K562 (cell line): Measurements from ENCODE around the gene PLD6. TPM values are rescaled to one million over a fixed set of nuclear protein-coding genes. Genes with fewer than 3 reads are reported as not detected.

ENCODE experiments used
- BRCA1 ChIP-seq, 2 experiments: fragments of 450-650 bp in 1 of 2; sonication (generic) in 1 of 2; formaldehyde crosslinking in 1 of 2; IDR thresholded peaks; 2 replicates each; pipeline versions ENCODE4 v1.5.0 to v1.6.1; 2017 to 2020; ENCODE audit warnings: mild to moderate bottlenecking in 1 of 2, missing genetic modification reagents in 1 of 2
- DLX4 ChIP-seq: fragments of 250-450 bp; sonication (Bioruptor Pico); IDR thresholded peaks from 2 replicates; pipeline ENCODE4 v1.6.1; 2021; ENCODE audit warnings: mild to moderate bottlenecking
- GTF2F1 ChIP-seq: IDR thresholded peaks from 2 replicates; pipeline ENCODE4 v1.6.1; 2011; ENCODE audit warnings: low read depth, low read length, improper control_type of control experiment
- SOX6 ChIP-seq: fragments of 450-650 bp; IDR thresholded peaks from 2 replicates; pipeline ENCODE4 v1.6.1; 2014; ENCODE audit warnings: mild to moderate bottlenecking
- ZNF280A ChIP-seq: fragments of 450-650 bp; IDR thresholded peaks from 2 replicates; pipeline ENCODE4 v1.6.1; 2018; ENCODE audit warnings: mild to moderate bottlenecking, low read depth; ENCODE audit not compliant: partially characterized antibody
- ZNF766 ChIP-seq: fragments of 200-800 bp; sonication (Bioruptor generic); conservative IDR thresholded peaks from 2 replicates; pipeline ENCODE4 v1.6.1; 2016; ENCODE audit warnings: missing genetic modification characterization, missing compliant biosample characterization
- polyA plus RNA-seq, 8 experiments: library from polyadenylated mRNA; depleted of rRNA in 4 of 8; stranded (reverse) in 5 of 8; unstranded in 3 of 8; fragments of >200 nt; fragmentation: Nextera tagmentation in 2 of 8; fragmentation: Illumina TruSeq in 1 of 8; extraction: Ambion mirVana in 2 of 8; extraction: Trizol in 1 of 8; gene quantifications; 2 replicates each; pipeline versions ENCODE4 v1.2.1 to v1.2.3, GENCODE V29; 2011 to 2014; ENCODE audit warnings: inconsistent platforms in 1 of 8, missing spikeins in 1 of 8
- total RNA-seq, 7 experiments: library from RNA; depleted of rRNA in 6 of 7; stranded (reverse); fragments of >200 nt in 6 of 7; fragmentation: Illumina TruSeq in 2 of 7; extraction: Trizol in 2 of 7; gene quantifications; 2 replicates each; pipeline versions ENCODE4 v1.2.1 to v1.2.3, GENCODE V29; 2011 to 2021; ENCODE audit warnings: low replicate concordance in 1 of 7

Gene PLD6
- total and polyA plus RNA-seq, 9 of the 15 experiments (the other 6 are each of a cell fraction or from before 2014, with no cell fraction given): 3.6 to 15.6 (median 10.0) TPM

- no peak for TF ChIP-seq ZNF280A
- no peak for TF ChIP-seq BRCA1 (IDR thresholded peaks at IDR 0.05)
- TF ChIP-seq BRCA1 (CRISPR knock-in tag; IDR thresholded peaks at IDR 0.05): no peak
- no peak for TF ChIP-seq SOX6
- no peak for TF ChIP-seq GTF2F1
- TF ChIP-seq DLX4 (CRISPR knock-in tag): no peak
- TF ChIP-seq ZNF766 (CRISPR knock-in tag): no peak
Observed at GRCh38 chr17:17229416-17230384, 23.6 kb upstream of the PLD6 start (continued).
